Panc1 (cell line): ENCODE measurements around the gene CYB561D1.

ENCODE experiments used
- CTCF ChIP-seq: fragments of 450-650 bp; IDR thresholded peaks from 2 replicates; pipeline ENCODE4 v1.5.1; 2017; ENCODE audit warnings: mild to moderate bottlenecking
- TCF7L2 ChIP-seq: IDR thresholded peaks from 2 replicates; pipeline ENCODE4 v1.6.1; 2011; ENCODE audit warnings: mild to moderate bottlenecking, low read depth, low read length, inconsistent platforms

- no peak for TF ChIP-seq CTCF
- no peak for TF ChIP-seq TCF7L2
Observed at GRCh38 chr1:109481646-109482045, 12.2 kb upstream of the CYB561D1 start.
